ENCODE measurements around the gene TRAF6. TPM values are rescaled to one million over a fixed set of nuclear protein-coding genes. Genes with fewer than 3 reads are reported as not detected.
"Not testable (repeated sequence)": the region's sequence is repeated elsewhere in the genome, so short reads cannot be mapped to it uniquely, and the experiment has no call there.

The TRAF6 gene
- total RNA-seq, 1 experiment from 2014 or later: 10.9 TPM

DNA sequence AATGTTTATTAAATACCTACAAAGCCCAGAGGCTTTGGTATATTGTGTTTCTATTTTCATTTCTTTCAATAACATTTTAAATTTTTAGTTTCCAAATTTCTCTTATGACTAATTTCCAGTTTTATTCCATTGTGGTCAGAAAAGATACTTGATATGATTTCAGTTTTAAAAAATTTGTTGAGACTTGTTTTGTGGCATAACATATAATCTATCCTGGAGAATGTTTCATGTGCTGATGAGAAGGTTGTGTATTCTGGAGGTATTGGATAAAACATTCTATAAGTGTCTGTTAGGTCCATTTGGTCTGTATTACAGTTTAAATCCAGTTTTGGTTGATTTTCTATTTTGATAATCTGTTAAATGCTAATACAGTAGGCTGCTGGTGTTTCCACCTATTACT lies 47.9 kb upstream of the TRAF6 start:
- intact Hi-C loops (cut with micrococcal nuclease; ENCODE audit: unreplicated experiment): no loop called here
- no TSS peak for BruUV-seq (replicated peaks)
- ChIA-PET CTCF (interaction anchor here (0.6 kb wide), 1 partner anchor 270 kb away, joined by 3 read pairs; no protein-coding TSS in a partner anchor), POLR2A (no interaction called here)
- Histone ChIP-seq H3K4me3 (ENCODE audit: low read depth, low read length) (no peak overlapping the region), H3K9me3 (peaks cover 4% of the 10 kb centered on the region; the same call in 1 of the 2 replicates), H3K27me3 (replicated peaks; ENCODE audit: control insufficient read depth, insufficient read depth, low read length) (no peaks in the 10 kb centered on the region), H3K36me3 (ENCODE audit: control insufficient read depth, insufficient read depth, low read length) (no peaks in the 10 kb centered on the region), H3K4me1 (no peaks in the 10 kb centered on the region)
- no peak for DNase-seq
- Mint-ChIP-seq H3K4me1 (ENCODE audit: low read depth, unreplicated experiment) (no peaks in the 10 kb centered on the region), H3K36me3 (ENCODE audit: insufficient read depth, unreplicated experiment) (no peaks in the 10 kb centered on the region), H3K4me3 (ENCODE audit: unreplicated experiment) (no peak overlapping the region), H3K9me3 (ENCODE audit: unreplicated experiment) (no peaks in the 10 kb centered on the region), H3K27me3 (ENCODE audit: insufficient read depth, unreplicated experiment) (peaks cover 2% of the 10 kb centered on the region), H3K27ac (ENCODE audit: unreplicated experiment) (no peak overlapping the region)
- TF ChIP-seq, protein P1, sequence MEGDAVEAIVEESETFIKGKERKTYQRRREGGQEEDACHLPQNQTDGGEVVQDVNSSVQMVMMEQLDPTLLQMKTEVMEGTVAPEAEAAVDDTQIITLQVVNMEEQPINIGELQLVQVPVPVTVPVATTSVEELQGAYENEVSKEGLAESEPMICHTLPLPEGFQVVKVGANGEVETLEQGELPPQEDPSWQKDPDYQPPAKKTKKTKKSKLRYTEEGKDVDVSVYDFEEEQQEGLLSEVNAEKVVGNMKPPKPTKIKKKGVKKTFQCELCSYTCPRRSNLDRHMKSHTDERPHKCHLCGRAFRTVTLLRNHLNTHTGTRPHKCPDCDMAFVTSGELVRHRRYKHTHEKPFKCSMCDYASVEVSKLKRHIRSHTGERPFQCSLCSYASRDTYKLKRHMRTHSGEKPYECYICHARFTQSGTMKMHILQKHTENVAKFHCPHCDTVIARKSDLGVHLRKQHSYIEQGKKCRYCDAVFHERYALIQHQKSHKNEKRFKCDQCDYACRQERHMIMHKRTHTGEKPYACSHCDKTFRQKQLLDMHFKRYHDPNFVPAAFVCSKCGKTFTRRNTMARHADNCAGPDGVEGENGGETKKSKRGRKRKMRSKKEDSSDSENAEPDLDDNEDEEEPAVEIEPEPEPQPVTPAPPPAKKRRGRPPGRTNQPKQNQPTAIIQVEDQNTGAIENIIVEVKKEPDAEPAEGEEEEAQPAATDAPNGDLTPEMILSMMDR (IDR thresholded peaks at IDR 0.05; ENCODE audit: insufficient read depth in 1 of 2, low read depth in 1 of 2, low read length in 1 of 2, severe bottlenecking in 1 of 2, unreplicated experiment in 1 of 2): no peak

DNA sequence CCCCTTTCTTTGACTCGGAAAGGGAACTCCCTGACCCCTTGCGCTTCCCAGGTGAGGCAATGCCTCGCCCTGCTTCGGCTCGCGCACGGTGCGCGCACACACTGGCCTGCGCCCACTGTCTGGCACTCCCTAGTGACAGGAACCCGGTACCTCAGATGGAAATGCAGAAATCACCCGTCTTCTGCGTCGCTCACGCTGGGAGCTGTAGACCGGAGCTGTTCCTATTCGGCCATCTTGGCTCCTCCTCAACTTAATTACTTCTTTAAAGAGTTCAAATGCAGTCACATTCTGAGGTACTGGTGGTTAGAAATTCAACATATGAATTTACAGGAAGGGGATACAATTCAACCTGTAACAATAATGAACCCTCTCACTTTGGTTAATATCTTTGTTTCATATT lies 47.3 kb upstream of the TRAF6 start:
- H3K36me3 Mint-ChIP-seq (ENCODE audit: insufficient read depth, unreplicated experiment); H3K4me3 ChIP-seq (ENCODE audit: low read depth, low read length); H3K27me3 ChIP-seq (replicated peaks; ENCODE audit: control insufficient read depth, insufficient read depth, low read length); H3K9me3 Mint-ChIP-seq (ENCODE audit: unreplicated experiment); DNase-seq; H3K27me3 Mint-ChIP-seq (ENCODE audit: insufficient read depth, unreplicated experiment); H3K4me1 Mint-ChIP-seq (ENCODE audit: low read depth, unreplicated experiment); POLR2A ChIA-PET; intact Hi-C loops (cut with micrococcal nuclease; ENCODE audit: unreplicated experiment); H3K4me3 Mint-ChIP-seq (ENCODE audit: unreplicated experiment); H3K36me3 ChIP-seq (ENCODE audit: control insufficient read depth, insufficient read depth, low read length); BruUV-seq (replicated peaks); H3K4me1 ChIP-seq; H3K27ac Mint-ChIP-seq (ENCODE audit: unreplicated experiment); H3K9me3 ChIP-seq: not testable (repeated sequence)
- CTCF ChIA-PET: interaction anchor here (0.6 kb wide), 1 partner anchor 271 kb away, joined by 3 read pairs; no protein-coding TSS in a partner anchor

DNA sequence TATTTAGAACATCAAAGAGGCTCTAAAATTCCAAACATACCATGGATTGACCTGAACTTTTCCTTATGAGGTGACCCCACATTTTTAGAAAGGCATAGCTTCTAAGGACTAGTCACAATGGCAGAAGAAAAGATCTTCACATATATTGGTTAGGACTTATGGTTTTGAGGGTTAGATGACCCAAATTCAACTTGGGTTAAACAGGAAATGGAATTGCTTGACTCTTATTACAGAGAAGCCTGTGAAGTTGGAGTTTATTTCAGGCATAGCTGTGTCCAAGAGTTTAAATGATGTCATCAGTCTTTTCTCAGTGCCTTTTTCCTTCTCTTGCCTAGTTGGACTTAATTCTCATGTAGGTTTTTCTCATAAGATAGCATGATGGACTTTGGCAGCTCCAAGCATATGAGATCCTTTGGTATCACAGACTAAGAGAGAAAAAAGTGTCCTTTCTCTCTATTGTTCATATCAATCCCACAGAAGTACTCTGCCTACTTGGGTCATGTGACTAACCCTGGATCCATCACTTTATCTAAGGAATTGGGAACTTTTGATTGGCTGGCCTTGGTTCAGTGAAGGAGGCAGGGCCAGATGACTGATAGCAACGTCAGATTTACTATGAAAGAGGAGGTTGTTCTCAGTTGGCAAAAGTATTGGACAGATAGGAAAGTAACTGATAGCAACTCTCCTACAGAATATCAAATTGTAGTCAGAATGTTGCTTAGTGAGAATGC lies 40.5 kb upstream of the TRAF6 start:
- H3K4me3 Mint-ChIP-seq (ENCODE audit: unreplicated experiment): no peak overlapping the region
- no peak for DNase-seq
- no peaks in the 10 kb centered on the region for H3K27me3 ChIP-seq (replicated peaks; ENCODE audit: control insufficient read depth, insufficient read depth, low read length)
- H3K27me3 Mint-ChIP-seq (ENCODE audit: insufficient read depth, unreplicated experiment): peaks cover 10% of the 10 kb centered on the region
- no peak overlapping the region for H3K27ac Mint-ChIP-seq (ENCODE audit: unreplicated experiment)
- BruUV-seq (replicated peaks): no TSS peak
- intact Hi-C loops (cut with micrococcal nuclease; ENCODE audit: unreplicated experiment): no loop called here
- H3K4me3 ChIP-seq (ENCODE audit: low read depth, low read length): no peak overlapping the region
- TF ChIP-seq, protein P1 (IDR thresholded peaks at IDR 0.05; ENCODE audit: insufficient read depth in 1 of 2, low read depth in 1 of 2, low read length in 1 of 2, severe bottlenecking in 1 of 2, unreplicated experiment in 1 of 2): no peak
- H3K9me3 ChIP-seq: no peaks in the 10 kb centered on the region
- CTCF ChIA-PET: no interaction called here
- H3K9me3 Mint-ChIP-seq (ENCODE audit: unreplicated experiment): no peaks in the 10 kb centered on the region
- no peaks in the 10 kb centered on the region for H3K4me1 Mint-ChIP-seq (ENCODE audit: low read depth, unreplicated experiment)
- no peaks in the 10 kb centered on the region for H3K36me3 ChIP-seq (ENCODE audit: control insufficient read depth, insufficient read depth, low read length)
- POLR2A ChIA-PET: no interaction called here
- no peaks in the 10 kb centered on the region for H3K36me3 Mint-ChIP-seq (ENCODE audit: insufficient read depth, unreplicated experiment)
- H3K4me1 ChIP-seq: peaks cover 10% of the 10 kb centered on the region
